ENCODE data around the gene SRMS. TPM values are rescaled to one million over a fixed set of nuclear protein-coding genes. Genes with fewer than 3 reads are reported as not detected.

The SRMS gene
- total and polyA plus RNA-seq, 2 donors (not counting 3 experiments of a cell fraction or from before 2014, with no cell fraction given), result not detected

- H3K27me3 ChIP-seq (ENCODE audit: control insufficient read depth in 2 of 2, insufficient read depth in 2 of 2, low read length in 2 of 2), result no peaks in the 10 kb centered on the region
- no peak for FAIRE-seq
- no peak overlapping the region for H3K27ac ChIP-seq (ENCODE audit: insufficient read depth, low read depth, low read length)
- H3K9me3 ChIP-seq (replicated peaks; ENCODE audit: control insufficient read depth, insufficient read depth, low read length), result no peaks in the 10 kb centered on the region
- DNase-seq (ENCODE audit: low read depth, low spot score), result no peak
- H3K4me3 ChIP-seq (replicated peaks in 1 of 3; ENCODE audit: insufficient read depth in 1 of 3, low read depth in 1 of 3, low read length in 3 of 3), result no peak overlapping the region
- H2AFZ ChIP-seq (ENCODE audit: low read depth, low read length), result no peak overlapping the region
- no peaks in the 10 kb centered on the region for H4K20me1 ChIP-seq (replicated peaks; ENCODE audit: control insufficient read depth, extremely low read depth, insufficient read depth, low read length)
- no peaks in the 10 kb centered on the region for H3K79me2 ChIP-seq (ENCODE audit: control insufficient read depth, insufficient read depth, low read length)
- intact Hi-C loops (cut with micrococcal nuclease), result no loop called here
- POLR2A ChIA-PET, result no interaction called here
- no peaks in the 10 kb centered on the region for H3K4me1 ChIP-seq (ENCODE audit: control insufficient read depth, extremely low read depth, insufficient read depth, low read length)
- H3K36me3 ChIP-seq (ENCODE audit: control insufficient read depth in 2 of 2, extremely low read depth in 1 of 2, insufficient read depth in 2 of 2, low read length in 2 of 2), result peaks cover 0 to 9% of the 10 kb centered on the region in 2 experiments
- CTCF ChIA-PET, result no interaction called here
- dilution Hi-C loops (cut with MboI; ENCODE audit: extremely low pct_ligation_motif_present, low sequenced_read_pairs), result no loop called here
- H3K4me2 ChIP-seq (ENCODE audit: insufficient read depth, low read length), result no peak overlapping the region
- no peak overlapping the region for H3K9ac ChIP-seq (replicated peaks; ENCODE audit: extremely low read depth, insufficient read depth, low read length)
- no TSS peak for BruUV-seq (replicated peaks)
- TF ChIP-seq CTCF (IDR thresholded peaks at IDR 0.05; ENCODE audit: extremely low read depth in 1 of 2, insufficient read depth in 1 of 2, low read depth in 1 of 2, low read length in 2 of 2) (no peak), GATA2 (IDR thresholded peaks at IDR 0.05; ENCODE audit: insufficient read depth, insufficient read length, low read depth, low read length) (no peak), MYC (IDR thresholded peaks at IDR 0.05; ENCODE audit: low read depth, low read length) (no peak), POLR2AphosphoS5 (IDR thresholded peaks at IDR 0.05; ENCODE audit: insufficient read depth, low read depth, low read length) (no peak), EZH2 (IDR thresholded peaks at IDR 0.05; ENCODE audit: borderline replicate concordance, low read depth, low read length, severe bottlenecking) (no peak), FOS (IDR thresholded peaks at IDR 0.05; ENCODE audit: borderline replicate concordance, insufficient read depth, low read length) (no peak), JUN (IDR thresholded peaks at IDR 0.05; ENCODE audit: borderline replicate concordance, insufficient read depth, insufficient read length, low read depth) (no peak)
- H3K9me1 ChIP-seq (replicated peaks; ENCODE audit: control insufficient read depth, extremely low read depth, insufficient read depth, low read length), result no peaks in the 10 kb centered on the region
Observed at GRCh38 chr20:63555661-63556381, 8.3 kb upstream of the SRMS start.

Measured in endothelial cell of umbilical vein (primary cell).